ENCODE measurements around the gene BAZ2A.

- no peak for TF ChIP-seq SUZ12 (IDR thresholded peaks at IDR 0.05; ENCODE audit: extremely low read depth, insufficient read depth, insufficient read length)
- no peak for TF ChIP-seq ZNF274 (IDR thresholded peaks at IDR 0.05; ENCODE audit: low read depth, low read length)
Observed at GRCh38 chr12:56629459-56630179, 507 bp downstream of the BAZ2A start.
